Measurements from ENCODE around the gene MCCC2.
"Not testable (repeated sequence)": the region's sequence is repeated elsewhere in the genome, so short reads cannot be mapped to it uniquely, and the experiment has no call there.

Gene MCCC2

DNA sequence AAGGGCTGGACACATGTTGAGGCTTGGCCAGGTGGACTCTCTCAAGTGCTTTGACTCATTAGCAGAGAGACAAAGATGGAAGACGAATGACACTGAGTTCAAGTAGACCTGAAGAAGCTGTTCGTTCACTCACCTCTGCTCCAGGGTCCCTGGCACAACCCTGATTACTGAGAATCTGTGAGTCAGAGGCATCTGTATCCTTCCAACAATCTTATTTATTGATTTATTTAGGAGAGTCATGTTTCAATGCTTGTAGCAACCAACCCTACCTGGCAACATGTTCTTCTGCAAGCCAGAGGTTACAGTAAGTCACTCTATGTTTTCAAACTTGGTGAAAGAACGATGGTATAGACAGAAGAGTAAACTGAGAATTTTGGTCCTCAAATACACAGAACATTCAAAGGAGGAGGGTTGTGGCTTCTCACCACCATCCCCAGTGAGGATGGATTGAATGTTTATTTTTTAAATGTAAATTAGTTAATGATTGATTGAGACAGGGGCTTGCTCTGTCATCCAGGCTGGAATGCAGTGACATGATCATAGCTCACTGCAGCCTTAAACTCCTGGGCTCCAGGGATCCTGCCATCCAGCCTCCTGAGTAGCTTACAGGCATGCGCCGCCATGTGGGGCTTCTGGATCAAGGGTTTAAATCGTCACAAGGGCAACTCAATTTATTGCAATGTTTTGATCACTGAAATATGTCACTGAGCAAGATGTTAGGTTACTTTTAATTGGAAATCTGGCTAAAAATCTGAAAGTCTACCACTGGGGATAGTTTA is 76.2 kb downstream of the MCCC2 start:
- no peak for DNase-seq

DNA sequence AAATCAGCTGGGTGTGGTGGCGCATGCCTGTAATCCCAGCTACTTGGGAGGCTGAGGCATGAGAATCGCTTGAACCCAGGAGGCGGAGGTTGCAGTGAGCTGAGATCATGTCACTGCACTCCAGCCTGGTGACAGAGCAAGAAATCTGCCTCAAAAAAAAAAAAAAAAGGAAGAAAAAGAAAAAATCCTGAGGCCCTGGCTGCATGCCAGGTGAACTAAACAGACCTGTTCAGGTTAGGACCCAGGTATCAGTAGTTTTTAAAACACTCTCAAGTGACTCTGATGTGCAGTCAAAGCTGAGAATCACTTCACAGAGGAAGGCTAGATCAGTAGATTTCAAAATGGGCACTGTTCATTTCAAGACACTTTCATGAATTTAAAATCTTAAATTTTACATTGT is 77.5 kb downstream of the MCCC2 start:
- DNase-seq: not testable (repeated sequence)

- peak in 1 of 2 experiments; percentile 52 for DNase-seq
Observed at GRCh38 chr5:71666321-71666720, 79.2 kb downstream of the MCCC2 start.

DNA sequence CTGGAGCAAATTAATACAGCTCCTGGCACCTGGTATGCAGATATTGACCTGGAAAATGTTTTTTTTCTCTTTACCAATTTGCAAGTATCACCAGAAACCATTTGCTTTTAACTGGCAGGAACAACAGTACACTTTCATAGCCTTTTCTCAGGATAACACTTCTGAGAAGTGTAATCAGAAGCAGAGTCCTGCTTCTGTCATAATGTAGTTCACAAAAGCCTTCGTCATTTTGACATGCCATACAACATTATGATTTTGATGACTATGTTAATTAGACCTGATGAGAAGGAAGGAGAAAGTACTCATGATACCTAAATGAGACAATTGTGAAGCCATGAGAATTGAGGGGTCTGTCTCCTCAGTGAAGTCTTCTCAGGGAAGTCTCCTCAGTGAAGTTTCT is 90.8 kb downstream of the MCCC2 start:
- DNase-seq: no peak

DNA sequence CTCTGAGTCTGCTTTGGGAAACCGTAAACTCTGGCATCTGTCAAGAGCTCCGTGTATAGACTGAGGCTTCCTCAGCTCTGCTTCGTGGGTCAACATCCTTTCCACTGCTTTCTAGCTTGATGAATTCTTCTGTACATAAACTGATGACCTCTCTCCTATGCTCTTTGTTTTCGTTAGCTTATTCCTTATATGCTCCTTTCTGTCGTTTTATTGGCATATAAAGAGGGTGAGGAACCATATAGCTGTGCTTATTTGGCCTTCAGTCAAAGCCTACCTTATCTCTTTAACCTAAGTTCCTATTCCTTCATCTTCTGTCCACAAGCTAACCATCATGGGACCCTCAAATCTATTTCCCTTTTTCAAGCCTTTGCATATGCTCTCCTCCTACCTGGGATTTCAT is 92.6 kb downstream of the MCCC2 start:
- no peak for DNase-seq

DNA sequence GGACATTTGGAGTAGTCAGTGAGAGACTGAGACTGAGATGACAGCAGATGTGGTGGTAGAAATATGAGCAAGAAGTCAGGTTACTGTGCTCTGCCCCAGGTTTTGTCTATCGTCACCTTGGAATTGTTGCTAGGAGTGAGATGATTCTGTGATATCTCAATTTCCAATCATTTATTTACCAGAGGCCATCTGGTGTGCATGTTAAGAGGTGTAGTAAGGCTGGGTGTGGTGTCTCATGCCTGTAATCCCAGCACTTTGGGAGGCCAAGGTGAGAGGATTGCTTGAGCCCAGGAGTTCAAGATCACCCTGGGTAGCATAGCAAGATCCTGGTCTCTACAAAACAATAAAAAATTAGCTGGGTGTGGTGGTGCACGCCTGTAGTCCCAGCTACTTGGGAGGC is 93.4 kb downstream of the MCCC2 start:
- DNase-seq: no peak

DNA sequence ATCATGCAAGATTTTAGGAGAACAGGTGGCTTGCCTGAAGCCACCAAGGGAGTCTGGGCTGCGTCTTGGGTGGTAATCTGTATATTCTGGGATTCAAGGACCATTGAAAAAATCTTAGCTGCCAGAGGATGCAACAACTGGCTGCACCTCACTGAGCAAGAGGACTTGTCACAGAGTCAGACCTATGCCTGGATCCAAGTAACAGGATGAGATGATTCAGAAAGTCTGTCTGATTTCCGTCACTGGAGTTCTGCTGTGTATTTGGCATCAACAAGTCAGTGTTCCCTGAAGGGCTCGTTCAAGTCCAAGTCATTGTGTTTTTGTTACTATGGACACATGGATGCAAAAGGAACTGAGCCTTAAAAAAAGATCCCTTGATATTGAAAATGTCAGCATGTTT is 94.2 kb downstream of the MCCC2 start:
- peak in 1 of 2 experiments; percentile 39 for DNase-seq

DNA sequence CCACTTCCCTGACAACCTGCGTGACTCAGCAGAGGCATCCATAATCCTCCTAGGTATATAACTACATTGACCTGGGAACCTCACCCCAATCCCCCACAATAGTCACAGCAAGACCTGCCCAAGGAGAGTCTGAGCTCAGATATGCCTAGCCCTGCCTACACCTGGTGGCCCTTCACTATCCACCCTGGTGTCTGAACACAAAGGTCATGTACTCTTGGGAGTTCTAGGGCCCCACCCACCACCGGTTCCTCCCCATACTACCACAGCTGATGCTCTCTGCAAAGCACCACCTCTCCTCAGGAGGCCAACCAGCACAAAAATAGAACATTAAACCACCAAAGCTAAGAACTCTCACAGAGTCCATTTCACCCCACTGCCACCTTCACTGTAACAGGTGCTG is 97.2 kb downstream of the MCCC2 start:
- DNase-seq: no peak

DNA sequence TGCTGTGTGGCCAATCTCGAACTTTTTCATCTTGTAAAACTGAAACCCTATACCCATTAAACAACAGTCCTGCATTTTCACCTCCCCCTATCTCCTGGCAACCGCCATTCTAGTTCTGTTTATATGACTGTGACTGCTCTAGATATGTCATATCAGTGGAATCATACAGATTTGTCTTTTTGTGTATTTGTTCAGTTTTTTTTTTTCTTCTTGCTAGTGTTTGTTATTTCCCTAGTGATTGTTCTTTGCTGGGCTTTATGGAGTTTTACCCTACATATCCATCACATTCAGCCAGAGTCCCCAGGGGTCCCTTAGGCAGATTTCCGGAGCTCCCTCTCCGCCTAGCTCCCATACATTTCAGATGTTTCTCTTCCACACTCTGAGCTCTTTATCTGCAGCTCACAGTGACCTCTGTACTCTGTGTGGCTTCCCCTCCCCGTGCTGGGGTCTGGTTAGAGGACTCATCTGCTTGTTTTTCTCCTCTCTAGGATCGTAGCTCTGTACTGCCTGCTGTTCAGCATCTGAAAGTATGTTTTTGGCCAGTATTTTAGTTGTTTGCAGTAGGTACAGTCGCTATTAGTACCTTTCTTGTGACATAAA is 106.8 kb downstream of the MCCC2 start:
- DNase-seq: peak in 1 of 2 experiments; percentile 31

GRCh38 chr5:71695071-71695470 is 107.9 kb downstream of the MCCC2 start:
- DNase-seq: peak in 1 of 2 experiments; percentile 78

DNA sequence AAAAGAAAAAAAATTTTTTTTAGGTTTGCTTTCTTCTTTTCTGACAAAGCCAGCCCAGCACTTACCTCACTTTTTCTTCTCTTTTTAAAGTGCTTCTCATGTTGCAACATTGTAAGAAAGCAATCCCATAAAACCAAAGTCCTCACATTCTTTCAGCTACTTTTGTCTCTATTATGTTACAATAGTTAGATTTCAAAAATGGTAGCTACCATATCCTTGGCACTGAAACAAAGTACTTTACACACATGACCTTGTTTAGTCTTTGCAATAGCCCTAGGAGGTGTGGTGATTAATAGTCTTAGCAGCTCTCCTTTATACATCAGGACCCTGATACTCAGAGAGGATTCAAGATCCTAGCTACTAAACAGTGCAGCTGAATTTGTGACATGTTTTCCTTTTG is 108.5 kb downstream of the MCCC2 start:
- peak in 1 of 2 experiments; percentile 13 for DNase-seq

- DNase-seq: no peak
Observed at GRCh38 chr5:71697967-71698366, 110.8 kb downstream of the MCCC2 start.

DNA sequence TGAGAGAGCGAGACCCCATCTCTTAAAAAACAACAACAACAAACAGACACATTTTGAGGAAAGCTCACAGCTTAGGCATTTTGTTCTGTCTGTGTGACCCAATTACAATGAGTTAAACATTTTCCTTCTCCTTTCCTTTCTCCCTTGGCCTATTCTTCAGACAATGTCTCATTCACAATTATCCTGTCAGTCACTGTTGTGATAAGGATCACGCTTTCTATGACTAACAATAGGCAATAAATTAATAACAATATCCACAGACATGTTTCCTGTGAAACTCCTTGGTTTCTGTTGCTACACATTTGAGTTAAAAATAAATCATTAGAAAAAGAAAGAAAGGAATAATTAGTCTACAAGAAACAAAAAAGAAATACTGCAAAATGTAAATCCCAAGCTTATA is 112.1 kb downstream of the MCCC2 start:
- DNase-seq: no peak

GRCh38 chr5:71699751-71700150 is 112.6 kb downstream of the MCCC2 start:
- DNase-seq: no peak

GRCh38 chr5:71700803-71701202 is 113.7 kb downstream of the MCCC2 start:
- no peak for DNase-seq

DNA sequence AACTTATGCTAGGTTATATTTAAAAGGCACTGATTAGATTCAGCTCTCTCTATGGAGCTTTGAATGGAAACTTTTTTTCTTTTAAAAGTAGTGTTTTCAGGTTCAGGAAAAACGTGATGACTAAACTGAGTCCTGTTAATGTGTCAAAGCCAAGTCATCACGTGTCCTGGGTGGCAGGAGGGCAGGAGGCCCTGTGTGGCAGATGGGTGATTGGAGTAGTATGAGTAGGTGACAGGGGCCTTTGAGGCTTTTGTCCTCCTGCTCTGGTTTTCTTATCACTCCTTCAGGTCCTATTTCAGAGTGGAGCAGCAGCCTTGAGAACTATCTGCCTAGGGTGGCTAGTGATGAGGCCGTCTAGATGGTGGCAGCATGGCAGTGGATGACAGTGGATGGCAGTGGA is 114.3 kb downstream of the MCCC2 start:
- no peak for DNase-seq

GRCh38 chr5:71703941-71704340 is 116.8 kb downstream of the MCCC2 start:
- DNase-seq: no peak

GRCh38 chr5:71705421-71705820 is 118.3 kb downstream of the MCCC2 start:
- no peak for DNase-seq

DNA sequence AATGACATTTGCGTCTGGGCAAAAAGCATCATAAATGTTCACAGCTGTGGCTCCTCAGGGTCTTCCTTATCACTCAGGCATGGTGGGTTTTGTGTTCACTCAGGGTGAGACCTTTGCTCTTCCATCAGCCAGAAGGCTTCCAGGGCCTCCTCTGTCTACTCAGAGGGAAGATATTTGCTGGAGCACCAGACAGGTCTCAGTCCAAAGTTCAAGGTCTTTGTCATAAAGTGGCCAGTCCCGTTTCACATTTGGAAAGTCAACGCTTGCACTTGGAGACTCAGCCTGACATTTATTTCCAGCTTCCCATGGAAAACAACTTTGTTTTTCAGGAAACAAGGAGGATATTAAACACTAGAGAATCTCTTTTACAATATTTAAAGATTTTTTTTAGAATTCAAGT is 119.8 kb downstream of the MCCC2 start:
- no peak for DNase-seq

Measured in NCI-H446 (cell line).